Mammary epithelial cell (primary cell): ENCODE data around the gene IFNE.

ENCODE experiments used
- EZH2 ChIP-seq: IDR thresholded peaks from 2 replicates; pipeline ENCODE4 v1.6.1; 2012; ENCODE audit warnings: low read length, inconsistent platforms, borderline replicate concordance
- TF ChIP-seq, protein P1 (sequence below), 2 donors: IDR thresholded peaks in 1 of 2; conservative IDR thresholded peaks in 1 of 2; 2 replicates each; pipeline ENCODE4 v1.5.1; 2011 to 2012; ENCODE audit warnings: inconsistent platforms in 2 of 2, low read length in 2 of 2, mild to moderate bottlenecking in 2 of 2, control low read depth in 1 of 2, low read depth in 1 of 2; ENCODE audit not compliant: insufficient read depth in 1 of 2; ENCODE audit errors: extremely low read depth in 1 of 2

DNA sequence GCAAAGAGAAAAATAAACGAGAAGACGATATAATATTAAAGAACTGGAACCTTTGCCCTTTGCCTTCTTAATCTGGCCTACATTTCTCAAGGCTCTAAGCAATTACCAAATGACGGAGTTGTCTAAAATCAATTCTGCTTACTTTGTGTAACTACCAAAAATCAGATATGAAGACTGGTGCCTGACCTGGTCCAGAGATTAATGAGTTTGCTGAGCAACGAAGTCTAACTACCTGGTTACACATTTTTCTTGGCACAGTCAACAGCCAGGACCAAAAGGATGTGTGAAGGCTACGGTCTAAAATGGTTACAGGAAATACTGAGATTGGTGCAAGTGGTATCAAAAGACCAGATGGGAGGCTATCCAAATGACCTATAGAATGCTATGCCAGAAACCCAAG lies 17.8 kb upstream of the IFNE start:
- TF ChIP-seq, protein P1, sequence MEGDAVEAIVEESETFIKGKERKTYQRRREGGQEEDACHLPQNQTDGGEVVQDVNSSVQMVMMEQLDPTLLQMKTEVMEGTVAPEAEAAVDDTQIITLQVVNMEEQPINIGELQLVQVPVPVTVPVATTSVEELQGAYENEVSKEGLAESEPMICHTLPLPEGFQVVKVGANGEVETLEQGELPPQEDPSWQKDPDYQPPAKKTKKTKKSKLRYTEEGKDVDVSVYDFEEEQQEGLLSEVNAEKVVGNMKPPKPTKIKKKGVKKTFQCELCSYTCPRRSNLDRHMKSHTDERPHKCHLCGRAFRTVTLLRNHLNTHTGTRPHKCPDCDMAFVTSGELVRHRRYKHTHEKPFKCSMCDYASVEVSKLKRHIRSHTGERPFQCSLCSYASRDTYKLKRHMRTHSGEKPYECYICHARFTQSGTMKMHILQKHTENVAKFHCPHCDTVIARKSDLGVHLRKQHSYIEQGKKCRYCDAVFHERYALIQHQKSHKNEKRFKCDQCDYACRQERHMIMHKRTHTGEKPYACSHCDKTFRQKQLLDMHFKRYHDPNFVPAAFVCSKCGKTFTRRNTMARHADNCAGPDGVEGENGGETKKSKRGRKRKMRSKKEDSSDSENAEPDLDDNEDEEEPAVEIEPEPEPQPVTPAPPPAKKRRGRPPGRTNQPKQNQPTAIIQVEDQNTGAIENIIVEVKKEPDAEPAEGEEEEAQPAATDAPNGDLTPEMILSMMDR (conservative IDR thresholded peaks at IDR 0.05 in 1 of 2, IDR thresholded peaks at IDR 0.05 in 1 of 2; ENCODE audit: extremely low read depth in 1 of 2, insufficient read depth in 1 of 2, low read depth in 1 of 2, low read length in 2 of 2): no peak
- no peak for TF ChIP-seq EZH2
